Measurements from ENCODE around the gene ISM2.

GRCh38 chr14:77485256-77485655, 13.4 kb downstream of the ISM2 start:
- TF ChIP-seq, protein P1, sequence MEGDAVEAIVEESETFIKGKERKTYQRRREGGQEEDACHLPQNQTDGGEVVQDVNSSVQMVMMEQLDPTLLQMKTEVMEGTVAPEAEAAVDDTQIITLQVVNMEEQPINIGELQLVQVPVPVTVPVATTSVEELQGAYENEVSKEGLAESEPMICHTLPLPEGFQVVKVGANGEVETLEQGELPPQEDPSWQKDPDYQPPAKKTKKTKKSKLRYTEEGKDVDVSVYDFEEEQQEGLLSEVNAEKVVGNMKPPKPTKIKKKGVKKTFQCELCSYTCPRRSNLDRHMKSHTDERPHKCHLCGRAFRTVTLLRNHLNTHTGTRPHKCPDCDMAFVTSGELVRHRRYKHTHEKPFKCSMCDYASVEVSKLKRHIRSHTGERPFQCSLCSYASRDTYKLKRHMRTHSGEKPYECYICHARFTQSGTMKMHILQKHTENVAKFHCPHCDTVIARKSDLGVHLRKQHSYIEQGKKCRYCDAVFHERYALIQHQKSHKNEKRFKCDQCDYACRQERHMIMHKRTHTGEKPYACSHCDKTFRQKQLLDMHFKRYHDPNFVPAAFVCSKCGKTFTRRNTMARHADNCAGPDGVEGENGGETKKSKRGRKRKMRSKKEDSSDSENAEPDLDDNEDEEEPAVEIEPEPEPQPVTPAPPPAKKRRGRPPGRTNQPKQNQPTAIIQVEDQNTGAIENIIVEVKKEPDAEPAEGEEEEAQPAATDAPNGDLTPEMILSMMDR (IDR thresholded peaks at IDR 0.05): no peak
- no peak for TF ChIP-seq EZH2 (IDR thresholded peaks at IDR 0.05; ENCODE audit: borderline replicate concordance, insufficient read depth, low read depth, low read length, poor library complexity, severe bottlenecking)
